ENCODE data around the gene HTATIP2. TPM values are rescaled to one million over a fixed set of nuclear protein-coding genes. Genes with fewer than 3 reads are reported as not detected.
"Not testable (repeated sequence)": the region's sequence is repeated elsewhere in the genome, so short reads cannot be mapped to it uniquely, and the experiment has no call there.

Gene HTATIP2
- polyA plus RNA-seq, 3 donors, result 31.5 to 108 (median 102) TPM

GRCh38 chr11:20363149-20363499, 390 bp upstream of the HTATIP2 start:
- H3K4me1 Mint-ChIP-seq, result peaks cover 55% of the 10 kb centered on the region
- WGBS (ENCODE audit: insufficient coverage), result 62% methylated on average over 2 of the region's 2 CpGs
- no peaks in the 10 kb centered on the region for H4K20me1 ChIP-seq (ENCODE audit: insufficient read depth, low read length)
- H3K9me3 ChIP-seq (replicated peaks in 1 of 2; ENCODE audit: control insufficient read depth in 1 of 2, insufficient read depth in 1 of 2, low read length in 2 of 2), result no peaks in the 10 kb centered on the region
- peaks cover under 1 to 15% of the 10 kb centered on the region in 2 donors for H3K36me3 Mint-ChIP-seq
- peak overlapping the region; percentile 86 to 91 for H3K4me3 Mint-ChIP-seq
- peaks cover 10% of the 10 kb centered on the region for H3K79me2 ChIP-seq (ENCODE audit: insufficient read depth, low read length)
- H3K27me3 ChIP-seq (ENCODE audit: control insufficient read depth in 2 of 2, insufficient read depth in 2 of 2, low read length in 2 of 2), result no peaks in the 10 kb centered on the region
- peaks cover 0 to 11% (median 3%) of the 10 kb centered on the region in 3 donors for H3K27me3 Mint-ChIP-seq (ENCODE audit: low read depth in 3 of 3)
- peak overlapping the region; percentile 75 to 88 (median 80) for H3K27ac Mint-ChIP-seq
- peak overlapping the region; percentile 87 for H3K4me2 ChIP-seq (replicated peaks; ENCODE audit: extremely low read depth, low read length, poor library complexity, severe bottlenecking)
- H3K4me1 ChIP-seq (ENCODE audit: control insufficient read depth in 1 of 2, insufficient read depth in 2 of 2, low read length in 2 of 2), result peaks cover 20 to 50% of the 10 kb centered on the region in 2 donors
- no peaks in the 10 kb centered on the region for H3K9me3 Mint-ChIP-seq
- intact Hi-C loops (cut with micrococcal nuclease), result no loop called here
- no peak for DNase-seq
- peak overlapping the region; percentile 93 for H3K9ac ChIP-seq (ENCODE audit: insufficient read depth, low read length, poor library complexity, severe bottlenecking)
- no peak for TF ChIP-seq CTCF (IDR thresholded peaks at IDR 0.05)
- H3K36me3 ChIP-seq (replicated peaks in 1 of 2; ENCODE audit: control insufficient read depth in 1 of 2, insufficient read depth in 2 of 2, low read length in 2 of 2), result peaks cover 0 to 7% of the 10 kb centered on the region in 2 donors
- peak overlapping the region in 1 of 2 donors; percentile 89 for H3K27ac ChIP-seq (ENCODE audit: low read depth in 1 of 2, low read length in 2 of 2)
- peak overlapping the region; percentile 86 to 91 (median 90) for H3K4me3 ChIP-seq (replicated peaks in 1 of 3; ENCODE audit: low read depth in 2 of 3, low read length in 3 of 3)
- peak overlapping the region; percentile 98 for H2AFZ ChIP-seq (ENCODE audit: insufficient read depth, low read depth, low read length, poor library complexity, severe bottlenecking)

- no peak for DNase-seq
- H3K27me3 Mint-ChIP-seq (ENCODE audit: low read depth in 3 of 3), result peaks cover 0 to 9% (median 3%) of the 10 kb centered on the region in 3 donors
- Histone ChIP-seq H3K4me2 (replicated peaks; ENCODE audit: extremely low read depth, low read length, poor library complexity, severe bottlenecking) (peak overlapping the region; percentile 87), H3K27me3 (ENCODE audit: control insufficient read depth in 2 of 2, insufficient read depth in 2 of 2, low read length in 2 of 2) (no peaks in the 10 kb centered on the region), H3K27ac (ENCODE audit: low read depth in 1 of 2, low read length in 2 of 2) (peak overlapping the region; percentile 36 to 89), H3K9me3 (replicated peaks in 1 of 2; ENCODE audit: control insufficient read depth in 1 of 2, insufficient read depth in 1 of 2, low read length in 2 of 2) (no peaks in the 10 kb centered on the region), H3K4me1 (ENCODE audit: control insufficient read depth in 1 of 2, insufficient read depth in 2 of 2, low read length in 2 of 2) (peaks cover 20 to 50% of the 10 kb centered on the region in 2 donors), H3K79me2 (ENCODE audit: insufficient read depth, low read length) (peaks cover 10% of the 10 kb centered on the region), H3K4me3 (replicated peaks in 1 of 3; ENCODE audit: low read depth in 2 of 3, low read length in 3 of 3) (peak overlapping the region; percentile 86 to 91 (median 90)), H3K9ac (ENCODE audit: insufficient read depth, low read length, poor library complexity, severe bottlenecking) (peak overlapping the region; percentile 93), H4K20me1 (ENCODE audit: insufficient read depth, low read length) (no peaks in the 10 kb centered on the region), H3K36me3 (replicated peaks in 1 of 2; ENCODE audit: control insufficient read depth in 1 of 2, insufficient read depth in 2 of 2, low read length in 2 of 2) (peaks cover 1 to 18% of the 10 kb centered on the region in 2 donors), H2AFZ (ENCODE audit: insufficient read depth, low read depth, low read length, poor library complexity, severe bottlenecking) (peak overlapping the region; percentile 98)
- WGBS (ENCODE audit: insufficient coverage), result 8% methylated on average over 5 of the region's 6 CpGs
- H3K9me3 Mint-ChIP-seq, result no peaks in the 10 kb centered on the region
- peak overlapping the region; percentile 67 to 92 (median 81) for H3K27ac Mint-ChIP-seq
- intact Hi-C loops (cut with micrococcal nuclease), result no loop called here
- H3K4me1 Mint-ChIP-seq, result peaks cover 58% of the 10 kb centered on the region
- no peak for TF ChIP-seq CTCF (IDR thresholded peaks at IDR 0.05)
- peak overlapping the region; percentile 86 to 94 for H3K4me3 Mint-ChIP-seq
- peaks cover 11 to 25% of the 10 kb centered on the region in 2 donors for H3K36me3 Mint-ChIP-seq
Measured at GRCh38 chr11:20364341-20364792, 853 bp downstream of the HTATIP2 start.

- H3K9ac ChIP-seq (ENCODE audit: insufficient read depth, low read length, poor library complexity, severe bottlenecking); H3K27me3 Mint-ChIP-seq (ENCODE audit: low read depth in 3 of 3); H3K4me2 ChIP-seq (replicated peaks; ENCODE audit: extremely low read depth, low read length, poor library complexity, severe bottlenecking); H2AFZ ChIP-seq (ENCODE audit: insufficient read depth, low read depth, low read length, poor library complexity, severe bottlenecking); H3K4me3 Mint-ChIP-seq; H4K20me1 ChIP-seq (ENCODE audit: insufficient read depth, low read length); H3K9me3 Mint-ChIP-seq; DNase-seq; H3K79me2 ChIP-seq (ENCODE audit: insufficient read depth, low read length); intact Hi-C loops (cut with micrococcal nuclease); H3K9me3 ChIP-seq (replicated peaks in 1 of 2; ENCODE audit: control insufficient read depth in 1 of 2, insufficient read depth in 1 of 2, low read length in 2 of 2); H3K4me3 ChIP-seq (replicated peaks in 1 of 3; ENCODE audit: low read depth in 2 of 3, low read length in 3 of 3); H3K27ac ChIP-seq (ENCODE audit: low read depth in 1 of 2, low read length in 2 of 2); H3K27me3 ChIP-seq (ENCODE audit: control insufficient read depth in 2 of 2, insufficient read depth in 2 of 2, low read length in 2 of 2): not testable (repeated sequence)
- Histone ChIP-seq H3K36me3 (replicated peaks in 1 of 2; ENCODE audit: control insufficient read depth in 1 of 2, insufficient read depth in 2 of 2, low read length in 2 of 2) (peaks cover 2 to 29% of the 10 kb centered on the region in 2 donors), H3K4me1 (ENCODE audit: control insufficient read depth in 1 of 2, insufficient read depth in 2 of 2, low read length in 2 of 2) (peaks cover 19 to 47% of the 10 kb centered on the region in 2 donors)
- peak overlapping the region in 1 of 7 donors; percentile 64 for H3K27ac Mint-ChIP-seq
- peaks cover 55% of the 10 kb centered on the region for H3K4me1 Mint-ChIP-seq
- peaks cover 22 to 28% of the 10 kb centered on the region in 2 donors for H3K36me3 Mint-ChIP-seq
- WGBS (ENCODE audit: insufficient coverage), result 94% methylated on average over 2 of the region's 6 CpGs
Measured at GRCh38 chr11:20365465-20365864, 2.0 kb downstream of the HTATIP2 start.

Data from CD14-positive monocyte (primary cell).